ENCODE measurements around the gene ZSWIM4.

The ZSWIM4 gene

GRCh38 chr19:13830741-13831536 is 35.7 kb downstream of the ZSWIM4 start:
- no peak for DNase-seq (ENCODE audit: low read depth)
- H3K4me3 ChIP-seq (ENCODE audit: low read length) = no peak overlapping the region
- TF ChIP-seq CTCF (conservative IDR thresholded peaks at IDR 0.05; ENCODE audit: low read depth, low read length) = no peak

DNA sequence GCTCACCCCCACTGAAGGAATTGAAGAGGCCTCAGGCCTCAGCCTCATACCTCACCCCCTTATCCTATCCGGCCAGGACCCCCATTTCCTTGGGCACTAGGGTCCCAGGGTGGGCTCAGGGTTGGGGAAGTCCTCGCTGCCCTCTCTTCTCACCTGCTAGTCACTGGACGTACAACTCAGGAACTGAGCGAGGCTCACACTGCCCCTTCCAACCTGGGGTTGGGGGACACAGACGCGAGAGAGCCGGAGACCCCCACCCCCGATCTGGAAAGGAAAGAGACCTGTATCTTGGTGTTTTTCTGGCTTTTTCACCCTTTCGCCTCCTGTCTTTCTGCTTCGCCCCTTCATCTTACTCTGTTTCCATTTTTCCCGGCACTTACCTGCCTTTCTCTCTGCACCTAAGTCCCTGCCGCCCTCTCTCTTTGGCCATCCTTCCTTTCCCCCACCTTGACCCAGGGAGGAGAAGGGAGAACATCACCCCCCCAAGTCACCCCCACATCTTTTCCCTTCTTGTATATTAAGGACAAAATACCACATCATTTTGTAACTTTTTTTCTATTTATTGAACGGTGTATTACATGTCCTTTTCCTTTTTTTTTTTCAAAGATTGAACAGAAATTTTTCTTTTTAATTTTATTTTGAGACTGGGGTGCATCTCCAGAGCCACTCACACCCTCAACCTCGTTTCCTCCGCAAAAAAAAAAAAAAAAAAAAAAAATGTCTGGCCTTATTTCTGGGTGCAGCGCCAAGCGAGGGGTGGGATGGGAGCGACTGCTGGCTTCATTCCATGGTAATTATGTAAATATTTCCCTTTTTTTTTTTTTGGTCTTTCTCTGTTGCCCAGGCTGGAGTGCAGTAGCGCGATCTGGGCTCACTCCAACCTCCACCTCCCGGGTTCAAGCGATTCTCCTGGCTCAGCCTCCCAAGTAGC is 36.6 kb downstream of the ZSWIM4 start:
- no peak overlapping the region for H3K4me3 ChIP-seq (ENCODE audit: low read length)
- no peak for DNase-seq (ENCODE audit: low read depth)
- TF ChIP-seq CTCF (conservative IDR thresholded peaks at IDR 0.05; ENCODE audit: low read depth, low read length) = no peak

DNA sequence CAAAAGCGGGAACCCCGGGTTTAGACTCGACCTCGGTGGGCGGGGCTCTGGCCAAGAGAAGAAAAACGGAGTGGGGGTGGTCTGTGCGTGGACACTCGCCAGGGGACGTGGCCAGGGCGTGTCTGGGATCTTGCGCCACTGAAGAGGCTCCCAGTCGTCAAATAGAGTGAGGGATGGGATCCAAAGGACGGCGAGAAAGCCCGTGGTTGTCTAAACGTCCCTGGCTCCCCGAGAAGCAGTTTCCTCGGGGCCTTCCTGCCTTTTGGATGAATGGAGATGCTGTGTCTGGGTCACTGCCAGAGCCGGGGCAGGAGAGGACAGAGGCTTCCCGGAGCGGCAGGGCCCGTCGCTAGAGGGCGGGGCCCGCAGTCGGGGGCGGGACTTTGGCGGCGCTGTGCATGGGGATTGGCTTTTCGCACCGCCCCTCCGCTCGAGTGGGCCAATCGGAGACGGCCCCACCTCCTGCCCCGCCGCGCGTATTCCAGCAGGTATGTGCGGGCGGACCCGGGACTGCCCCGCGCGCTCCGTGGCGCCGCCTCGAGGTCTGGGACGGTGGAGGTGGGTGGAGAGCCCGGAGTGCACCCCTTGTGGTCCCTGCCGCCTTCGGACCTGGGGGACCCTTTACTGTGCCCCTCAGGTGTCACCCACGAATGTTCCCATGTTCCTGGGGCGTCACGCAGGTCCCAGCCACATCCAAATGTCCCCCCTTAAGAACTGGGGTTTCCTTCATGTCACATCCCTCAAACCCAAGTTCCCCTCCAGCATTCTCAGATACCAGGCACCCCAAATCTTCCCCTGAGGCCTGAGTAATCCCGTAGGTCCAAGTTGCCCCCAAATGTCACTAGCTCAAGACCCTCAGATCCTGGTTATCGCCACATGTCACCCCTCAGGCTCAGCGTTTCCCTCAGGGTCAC is 38.3 kb downstream of the ZSWIM4 start:
- TF ChIP-seq CTCF (conservative IDR thresholded peaks at IDR 0.05; ENCODE audit: low read depth, low read length) = peak; percentile 61
- peak overlapping the region; percentile 40 for H3K4me3 ChIP-seq (ENCODE audit: low read length)
- DNase-seq (ENCODE audit: low read depth) = no peak

- TF ChIP-seq CTCF (conservative IDR thresholded peaks at IDR 0.05; ENCODE audit: low read depth, low read length) = no peak
- peak overlapping the region; percentile 19 for H3K4me3 ChIP-seq (ENCODE audit: low read length)
- DNase-seq (ENCODE audit: low read depth) = no peak
Observed at GRCh38 chr19:13834244-13835069, 39.2 kb downstream of the ZSWIM4 start.

- no peak for TF ChIP-seq CTCF (conservative IDR thresholded peaks at IDR 0.05; ENCODE audit: low read depth, low read length)
- no peak for DNase-seq (ENCODE audit: low read depth)
- H3K4me3 ChIP-seq (ENCODE audit: low read length) = no peak overlapping the region
Observed at GRCh38 chr19:13835791-13836723, 40.8 kb downstream of the ZSWIM4 start.
